NB4 (cell line): ENCODE results near the gene SND1.

Experiments used
- MYC ChIP-seq: IDR thresholded peaks from 2 replicates; pipeline ENCODE4 v1.6.1; 2011; ENCODE audit warnings: low read depth, low read length
- POLR2A ChIP-seq: IDR thresholded peaks from 2 replicates; pipeline ENCODE4 v1.6.1; 2011; ENCODE audit warnings: mild to moderate bottlenecking; ENCODE audit not compliant: insufficient read length; ENCODE audit errors: extremely low read depth
- TF ChIP-seq, protein P1 (sequence below): IDR thresholded peaks from one replicate; pipeline ENCODE4 v1.5.1; 2012; ENCODE audit warnings: low read depth, low read length
- TF ChIP-seq, protein P2 (sequence below): IDR thresholded peaks from 2 replicates; pipeline ENCODE4 v1.6.1; 2011; ENCODE audit warnings: low read depth, low read length

DNA sequence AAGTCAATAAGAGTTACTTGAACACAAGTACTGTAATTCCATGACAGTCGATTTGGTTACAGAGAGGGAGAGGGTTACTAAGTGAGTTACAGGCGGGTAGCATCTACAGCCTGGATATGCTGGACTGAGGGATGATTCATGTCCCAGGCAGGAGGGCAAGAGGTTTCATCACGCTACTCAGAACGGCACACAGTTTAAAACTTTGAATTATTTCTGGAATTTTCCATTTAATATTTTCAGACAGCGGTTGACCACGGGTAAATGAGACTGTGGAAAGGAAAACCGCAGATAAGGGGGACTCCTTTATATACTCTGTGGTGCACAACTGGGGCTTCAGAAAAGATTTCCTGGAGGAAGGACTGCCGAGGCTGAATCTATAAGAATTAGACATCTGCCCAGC is 404.9 kb downstream of the SND1 start:
- TF ChIP-seq, protein P1, sequence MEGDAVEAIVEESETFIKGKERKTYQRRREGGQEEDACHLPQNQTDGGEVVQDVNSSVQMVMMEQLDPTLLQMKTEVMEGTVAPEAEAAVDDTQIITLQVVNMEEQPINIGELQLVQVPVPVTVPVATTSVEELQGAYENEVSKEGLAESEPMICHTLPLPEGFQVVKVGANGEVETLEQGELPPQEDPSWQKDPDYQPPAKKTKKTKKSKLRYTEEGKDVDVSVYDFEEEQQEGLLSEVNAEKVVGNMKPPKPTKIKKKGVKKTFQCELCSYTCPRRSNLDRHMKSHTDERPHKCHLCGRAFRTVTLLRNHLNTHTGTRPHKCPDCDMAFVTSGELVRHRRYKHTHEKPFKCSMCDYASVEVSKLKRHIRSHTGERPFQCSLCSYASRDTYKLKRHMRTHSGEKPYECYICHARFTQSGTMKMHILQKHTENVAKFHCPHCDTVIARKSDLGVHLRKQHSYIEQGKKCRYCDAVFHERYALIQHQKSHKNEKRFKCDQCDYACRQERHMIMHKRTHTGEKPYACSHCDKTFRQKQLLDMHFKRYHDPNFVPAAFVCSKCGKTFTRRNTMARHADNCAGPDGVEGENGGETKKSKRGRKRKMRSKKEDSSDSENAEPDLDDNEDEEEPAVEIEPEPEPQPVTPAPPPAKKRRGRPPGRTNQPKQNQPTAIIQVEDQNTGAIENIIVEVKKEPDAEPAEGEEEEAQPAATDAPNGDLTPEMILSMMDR: no peak
- TF ChIP-seq, protein P2, sequence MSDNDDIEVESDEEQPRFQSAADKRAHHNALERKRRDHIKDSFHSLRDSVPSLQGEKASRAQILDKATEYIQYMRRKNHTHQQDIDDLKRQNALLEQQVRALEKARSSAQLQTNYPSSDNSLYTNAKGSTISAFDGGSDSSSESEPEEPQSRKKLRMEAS: no peak
- no peak for TF ChIP-seq POLR2A
- no peak for TF ChIP-seq MYC
